SK-N-SH (cell line): ENCODE results near the gene C19orf53. TPM values are rescaled to one million over a fixed set of nuclear protein-coding genes. Genes with fewer than 3 reads are reported as not detected.

Source experiments
- CTCF ChIA-PET: fragments of 300-600, 350-600 bp; formaldehyde crosslinking; extraction: SDS; loops from one replicate; lab custom pipeline; 2021; lab: Yijun Ruan, JAX
- POLR2A ChIA-PET: fragments of 350-600 bp; sonication (Branson Sonifier 250); formaldehyde crosslinking; extraction: SDS; loops from one replicate; lab custom pipeline; 2020; ENCODE audit warnings: antibody characterized with exemption, inconsistent platforms; lab: Yijun Ruan, JAX
- DNase-seq: peaks from one replicate; pipeline ENCODE4 v3.0.0; 2012
- H2AFZ ChIP-seq: fragments of 200-600 bp; sonication (generic); 2 replicates; pipeline ENCODE4 v1.8.1; 2016; ENCODE audit warnings: antibody characterized with exemption, mild to moderate bottlenecking, low read depth
- H3F3A ChIP-seq: fragments of 200-600 bp; sonication (generic); replicated peaks from 2 replicates; pipeline ENCODE3; 2016; ENCODE audit warnings: antibody characterized with exemption, mild to moderate bottlenecking; ENCODE audit not compliant: insufficient read depth
- H3K27ac ChIP-seq, 2 experiments: fragments of 200-500 bp in 1 of 2; fragments of 200-600 bp in 1 of 2; sonication (Bioruptor generic) in 1 of 2; sonication (generic), shearing (Covaris generic) in 1 of 2; 2 replicates each; pipeline versions ENCODE4 v1.5.1 to v1.6.1; 2014 to 2016; ENCODE audit warnings: low read depth in 2 of 2, inconsistent platforms in 1 of 2, low read length in 1 of 2, mild to moderate bottlenecking in 1 of 2, mixed read lengths in 1 of 2
- H3K27me3 ChIP-seq: fragments of 200-600 bp; sonication (generic), shearing (Covaris generic); 2 replicates; pipeline ENCODE4 v1.6.1; 2016; ENCODE audit warnings: mixed run types; ENCODE audit not compliant: insufficient read depth
- H3K36me3 ChIP-seq, 2 experiments: fragments of 200-500 bp in 1 of 2; fragments of 200-600 bp in 1 of 2; sonication (Bioruptor generic) in 1 of 2; sonication (generic) in 1 of 2; replicated peaks in 1 of 2; 2 replicates each; pipeline versions ENCODE3 to v1.5.1; 2014 to 2016; ENCODE audit warnings: low read length in 1 of 2, mild to moderate bottlenecking in 1 of 2; ENCODE audit not compliant: insufficient read depth in 2 of 2, control insufficient read depth in 1 of 2
- H3K4me1 ChIP-seq, 2 experiments: fragments of 200-500 bp in 1 of 2; fragments of 200-600 bp in 1 of 2; sonication (Bioruptor generic) in 1 of 2; sonication (generic), shearing (Covaris generic) in 1 of 2; 2 replicates each; pipeline versions ENCODE4 v1.5.1 to v1.6.1; 2014 to 2016; ENCODE audit warnings: low read depth in 1 of 2, low read length in 1 of 2, mixed run types in 1 of 2; ENCODE audit not compliant: insufficient read depth in 2 of 2, control insufficient read depth in 1 of 2
- H3K4me2 ChIP-seq: fragments of 200-600 bp; sonication (generic), shearing (Covaris generic); 2 replicates; pipeline ENCODE4 v1.6.1; 2017; ENCODE audit warnings: mixed run types
- H3K4me3 ChIP-seq, 2 experiments: fragments of 200-500 bp in 1 of 2; fragments of 200-600 bp in 1 of 2; sonication (Bioruptor generic) in 1 of 2; sonication (generic), shearing (Covaris generic) in 1 of 2; 2 replicates each; pipeline versions ENCODE4 v1.5.1 to v1.8.1; 2014 to 2016; ENCODE audit warnings: low read depth in 2 of 2, inconsistent platforms in 1 of 2, low read length in 1 of 2, mild to moderate bottlenecking in 1 of 2, mixed read lengths in 1 of 2, moderate library complexity in 1 of 2
- H3K79me2 ChIP-seq: fragments of 200-600 bp; sonication (generic); 2 replicates; pipeline ENCODE4 v1.8.1; 2017; ENCODE audit warnings: mild to moderate bottlenecking; ENCODE audit not compliant: insufficient read depth
- H3K9ac ChIP-seq: fragments of 200-600 bp; sonication (generic); 2 replicates; pipeline ENCODE4 v1.6.1; 2017; ENCODE audit warnings: mixed run types
- H3K9me2 ChIP-seq: fragments of 200-600 bp; sonication (generic); 2 replicates; pipeline ENCODE4 v1.6.1; 2017; ENCODE audit warnings: mixed run types
- H3K9me3 ChIP-seq: fragments of 200-600 bp; sonication (generic); 2 replicates; pipeline ENCODE4 v1.6.1; 2017; ENCODE audit warnings: mixed run types, mild to moderate bottlenecking, moderate library complexity
- H4K20me1 ChIP-seq: fragments of 200-600 bp; sonication (generic); 2 replicates; pipeline ENCODE4 v1.6.1; 2017; ENCODE audit warnings: mild to moderate bottlenecking, mixed run types; ENCODE audit not compliant: insufficient read depth
- EP300 ChIP-seq, 2 experiments: IDR thresholded peaks; 2 replicates each; pipeline versions ENCODE4 v1.4.0 to v1.6.1; 2012; ENCODE audit warnings: borderline replicate concordance in 1 of 2, low read depth in 1 of 2, low read length in 1 of 2
- FOSL2 ChIP-seq: IDR thresholded peaks from 2 replicates; pipeline ENCODE4 v1.4.0; 2012; ENCODE audit warnings: low read depth, mild to moderate bottlenecking, moderate library complexity, borderline replicate concordance
- FOXJ3 ChIP-seq: sonication (generic); formaldehyde crosslinking; IDR thresholded peaks from 2 replicates; pipeline ENCODE4 v1.5.1; 2020; ENCODE audit warnings: mild to moderate bottlenecking, missing genetic modification reagents
- GATA2 ChIP-seq: sonication (generic); formaldehyde crosslinking; IDR thresholded peaks from 2 replicates; pipeline ENCODE4 v1.5.0; 2020; ENCODE audit warnings: mild to moderate bottlenecking, missing genetic modification reagents
- IRF3 ChIP-seq: fragments of 150-350 bp; IDR thresholded peaks from 2 replicates; pipeline ENCODE4 v1.6.1; 2016; ENCODE audit warnings: mild to moderate bottlenecking, low read depth, low read length
- MEF2A ChIP-seq: IDR thresholded peaks from 2 replicates; pipeline ENCODE4 v1.4.0; 2012; ENCODE audit warnings: low read depth, borderline replicate concordance
- MXI1 ChIP-seq: IDR thresholded peaks from 2 replicates; pipeline ENCODE4 v1.6.1; 2012; ENCODE audit warnings: mild to moderate bottlenecking, low read depth, low read length, improper control_type of control experiment
- RAD21 ChIP-seq: IDR thresholded peaks from 2 replicates; pipeline ENCODE4 v1.6.1; 2012; ENCODE audit warnings: mild to moderate bottlenecking, low read length
- RCOR1 ChIP-seq: fragments of 150-350 bp; IDR thresholded peaks from 2 replicates; pipeline ENCODE4 v1.6.1; 2017; ENCODE audit warnings: antibody characterized with exemption, low read length
- REST ChIP-seq: IDR thresholded peaks from 2 replicates; pipeline ENCODE4 v1.6.1; 2012; ENCODE audit warnings: mild to moderate bottlenecking, low read depth, low read length, moderate library complexity
- RXRA ChIP-seq: IDR thresholded peaks from 2 replicates; pipeline ENCODE4 v1.4.0; 2012; ENCODE audit warnings: low read depth, mild to moderate bottlenecking, borderline replicate concordance
- SIN3A ChIP-seq: IDR thresholded peaks from 2 replicates; pipeline ENCODE4 v1.6.1; 2012; ENCODE audit warnings: low read depth, mild to moderate bottlenecking, low read length, moderate library complexity, borderline replicate concordance
- SMC3 ChIP-seq: IDR thresholded peaks from 2 replicates; pipeline ENCODE4 v1.6.1; 2012; ENCODE audit warnings: low read depth, low read length, improper control_type of control experiment
- TCF12 ChIP-seq: IDR thresholded peaks from 2 replicates; pipeline ENCODE4 v1.4.0; 2012
- USF1 ChIP-seq: IDR thresholded peaks from 2 replicates; pipeline ENCODE4 v1.4.0; 2012; ENCODE audit warnings: low read depth, borderline replicate concordance
- YY1 ChIP-seq: IDR thresholded peaks from 2 replicates; pipeline ENCODE4 v1.4.0; 2012; ENCODE audit warnings: low read depth, mild to moderate bottlenecking
- WGBS: methylation state at CpG from one replicate; pipeline ENCODE4 v1.1.6; 2017; ENCODE audit warnings: low lambda C conversion rate; 5-methylcytosine and 5-hydroxymethylcytosine counted together
- polyA plus RNA-seq, 3 experiments: library from polyadenylated mRNA; depleted of rRNA; stranded (reverse); fragments of >200 nt; gene quantifications; 2 replicates each; pipeline ENCODE4 v1.2.3, GENCODE V29; 2012

C19orf53 gene
- polyA plus RNA-seq, 1 of the 3 experiments (the other 2 are of a cell fraction), result 554 TPM

- peaks cover 21 to 27% of the 10 kb centered on the region in 2 experiments for H3K36me3 ChIP-seq
- DNase-seq, result no peak
- CTCF ChIA-PET, result no interaction called here
These were observed 52.5 kb downstream of the C19orf53 start for GRCh38 chr19:13826652-13827235.

More at GRCh38 chr19:13826652-13827235, 52.5 kb downstream of the C19orf53 start:
- Histone ChIP-seq H3K27me3 (no peaks in the 10 kb centered on the region), H4K20me1 (peaks cover 56% of the 10 kb centered on the region), H2AFZ (no peak overlapping the region), H3F3A (peaks cover 67% of the 10 kb centered on the region), H3K79me2 (no peaks in the 10 kb centered on the region), H3K9me2 (no peaks in the 10 kb centered on the region), H3K9me3 (no peaks in the 10 kb centered on the region)
- 94% methylated on average over 9 of the region's 9 CpGs for WGBS
- TF ChIP-seq FOSL2 (no peak), IRF3 (no peak), RAD21 (no peak), GATA2 (CRISPR knock-in tag) (no peak), TCF12 (no peak), MXI1 (no peak), RCOR1 (no peak), MEF2A (no peak), USF1 (no peak), YY1 (no peak), REST (no peak), SIN3A (no peak), RXRA (no peak), FOXJ3 (CRISPR knock-in tag) (no peak), EP300 (IDR thresholded peaks at IDR 0.05; ENCODE audit: borderline replicate concordance in 1 of 2, low read depth in 1 of 2, low read length in 1 of 2) (no peak), SMC3 (no peak)
- TF ChIP-seq, all 33 proteins: peak for 0
- H3K4me3 ChIP-seq, result no peak overlapping the region
- H3K4me1 ChIP-seq, result peaks cover 0 to 8% of the 10 kb centered on the region in 2 experiments; a peak in 2 of 4 replicates
- H3K27ac ChIP-seq, result no peak overlapping the region
- POLR2A ChIA-PET, result no interaction called here
- no peak overlapping the region for H3K4me2 ChIP-seq
- no peak overlapping the region for H3K9ac ChIP-seq
